Stomach smooth muscle (tissue), 2 donors: ENCODE results near the gene ATP7A.
"Not testable (repeated sequence)": the region's sequence is repeated elsewhere in the genome, so short reads cannot be mapped to it uniquely, and the experiment has no call there.

Experiments used
- H3K27ac ChIP-seq: one replicate; pipeline ENCODE4 v1.7.0; 2013; ENCODE audit warnings: mild to moderate bottlenecking, low read length, inconsistent platforms
- H3K27me3 ChIP-seq, 2 donors: one replicate each; pipeline ENCODE4 v1.7.0; 2013; ENCODE audit warnings: low read length in 2 of 2; ENCODE audit not compliant: insufficient read depth in 2 of 2, control insufficient read depth in 1 of 2
- H3K36me3 ChIP-seq, 2 donors: one replicate each; pipeline ENCODE4 v1.7.0; 2013; ENCODE audit warnings: low read length in 2 of 2; ENCODE audit not compliant: control insufficient read depth in 2 of 2, insufficient read depth in 2 of 2
- H3K4me1 ChIP-seq: one replicate; pipeline ENCODE4 v1.7.0; 2013; ENCODE audit warnings: low read length; ENCODE audit not compliant: control insufficient read depth, insufficient read depth
- H3K4me3 ChIP-seq, 2 donors: one replicate each; pipeline ENCODE4 v1.7.0; 2013; ENCODE audit warnings: low read length in 2 of 2
- H3K9ac ChIP-seq, 2 donors: one replicate each; pipeline ENCODE4 v1.7.0; 2013; ENCODE audit warnings: low read length in 2 of 2, mild to moderate bottlenecking in 1 of 2
- H3K9me3 ChIP-seq, 2 donors: one replicate each; pipeline ENCODE4 v1.7.0; 2013; ENCODE audit warnings: low read length in 2 of 2; ENCODE audit not compliant: control insufficient read depth in 2 of 2
- donor health status: healthy.
- donor health status: Pancreatic carcinoma.

Gene ATP7A

GRCh38 chrX:78037881-78038280, 127.4 kb downstream of the ATP7A start:
- no peaks in the 10 kb centered on the region for H3K27me3 ChIP-seq
- no peaks in the 10 kb centered on the region for H3K9me3 ChIP-seq
- no peak overlapping the region for H3K9ac ChIP-seq
- H3K4me1 ChIP-seq = no peaks in the 10 kb centered on the region
- H3K36me3 ChIP-seq = peaks cover 0 to 2% of the 10 kb centered on the region in 2 donors
- H3K4me3 ChIP-seq = no peak overlapping the region
- no peak overlapping the region for H3K27ac ChIP-seq

DNA sequence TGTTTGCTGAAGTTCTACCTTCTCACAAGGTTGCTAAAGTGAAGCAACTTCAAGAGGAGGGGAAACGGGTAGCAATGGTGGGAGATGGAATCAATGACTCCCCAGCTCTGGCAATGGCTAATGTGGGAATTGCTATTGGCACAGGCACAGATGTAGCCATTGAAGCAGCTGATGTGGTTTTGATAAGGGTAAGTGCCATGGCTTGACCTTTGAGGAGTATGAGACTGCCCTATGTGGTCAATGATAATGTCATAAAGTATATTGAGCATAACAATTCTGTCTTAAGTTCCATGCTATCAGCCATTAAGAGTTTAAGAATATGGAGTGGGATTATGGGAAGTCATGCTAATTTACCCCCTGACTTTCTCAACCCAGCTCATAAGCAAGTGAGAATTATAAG, 132.1 kb downstream of the ATP7A start:
- Histone ChIP-seq H3K4me1 (no peaks in the 10 kb centered on the region), H3K9me3 (no peaks in the 10 kb centered on the region), H3K36me3 (peaks cover 0 to 2% of the 10 kb centered on the region in 2 donors), H3K27me3 (no peaks in the 10 kb centered on the region), H3K27ac (no peak overlapping the region), H3K4me3 (no peak overlapping the region), H3K9ac (no peak overlapping the region)

DNA sequence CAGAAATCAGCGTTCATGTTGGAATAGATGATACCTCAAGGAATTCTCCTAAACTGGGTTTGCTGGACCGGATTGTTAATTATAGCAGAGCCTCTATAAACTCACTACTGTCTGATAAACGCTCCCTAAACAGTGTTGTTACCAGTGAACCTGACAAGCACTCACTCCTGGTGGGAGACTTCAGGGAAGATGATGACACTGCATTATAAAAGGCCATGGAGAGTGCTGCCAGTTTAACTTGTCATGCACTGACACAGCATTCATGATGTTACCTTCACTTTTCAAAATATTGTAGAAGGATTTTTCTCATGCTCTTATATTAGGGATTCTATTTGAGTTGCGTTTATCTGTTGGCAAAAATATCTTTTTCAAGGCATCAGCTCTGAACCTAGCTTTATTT, 135.9 kb downstream of the ATP7A start:
- no peaks in the 10 kb centered on the region for H3K4me1 ChIP-seq
- H3K36me3 ChIP-seq = no peaks in the 10 kb centered on the region
- H3K27me3 ChIP-seq = no peaks in the 10 kb centered on the region
- no peaks in the 10 kb centered on the region for H3K9me3 ChIP-seq
- no peak overlapping the region for H3K4me3 ChIP-seq
- H3K9ac ChIP-seq = no peak overlapping the region
- H3K27ac ChIP-seq = no peak overlapping the region

DNA sequence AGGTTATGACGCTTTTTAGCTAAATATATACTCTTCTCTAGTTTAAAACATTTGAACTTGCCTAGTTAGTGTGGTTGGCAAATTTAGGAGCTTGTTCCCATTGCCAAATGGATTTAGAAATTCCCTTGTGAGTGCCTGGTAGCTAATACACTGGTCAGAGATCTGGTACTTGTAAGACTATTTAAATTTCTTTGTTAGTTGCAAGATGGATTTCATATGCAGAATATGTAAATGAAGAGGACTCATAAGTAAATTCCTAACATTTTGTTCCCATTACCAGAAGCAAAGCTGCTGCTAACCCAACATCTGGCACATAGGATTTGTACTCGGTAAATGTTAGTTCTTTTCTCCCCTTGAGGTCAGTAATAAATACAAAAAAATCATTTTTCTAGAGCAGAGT, 137.6 kb downstream of the ATP7A start:
- H3K9me3 ChIP-seq = no peaks in the 10 kb centered on the region
- H3K27ac ChIP-seq = no peak overlapping the region
- no peak overlapping the region for H3K9ac ChIP-seq
- H3K4me1 ChIP-seq = no peaks in the 10 kb centered on the region
- no peaks in the 10 kb centered on the region for H3K27me3 ChIP-seq
- no peak overlapping the region for H3K4me3 ChIP-seq
- no peaks in the 10 kb centered on the region for H3K36me3 ChIP-seq

GRCh38 chrX:78063687-78064086, 153.2 kb downstream of the ATP7A start:
- H3K27me3 ChIP-seq = peaks cover 0 to 4% of the 10 kb centered on the region in 2 donors
- H3K4me1 ChIP-seq = no peaks in the 10 kb centered on the region
- no peak overlapping the region for H3K4me3 ChIP-seq
- H3K9ac ChIP-seq = no peak overlapping the region
- no peaks in the 10 kb centered on the region for H3K36me3 ChIP-seq
- H3K9me3 ChIP-seq = no peaks in the 10 kb centered on the region
- H3K27ac ChIP-seq = no peak overlapping the region

DNA sequence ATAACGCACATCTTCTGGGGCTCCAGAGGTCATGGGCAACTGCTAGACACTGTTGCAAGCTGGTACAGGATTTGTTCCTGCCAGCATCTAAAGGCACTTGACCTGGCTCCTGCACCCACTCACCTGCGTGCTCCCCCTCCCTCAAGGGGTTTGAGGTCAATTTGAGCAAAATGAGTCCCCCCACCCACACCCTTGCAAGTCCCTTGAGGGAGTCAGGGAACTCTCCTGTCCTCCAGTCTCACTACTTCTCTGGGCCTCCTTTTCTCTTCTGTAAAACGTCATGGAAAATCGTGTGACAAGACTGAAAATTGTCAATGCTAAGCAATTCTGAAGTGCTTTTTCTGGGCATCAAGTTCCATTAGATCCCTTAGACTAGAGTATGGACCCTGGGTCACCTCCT, 153.7 kb downstream of the ATP7A start:
- H3K4me1 ChIP-seq = no peaks in the 10 kb centered on the region
- H3K27me3 ChIP-seq = peaks cover 0 to 4% of the 10 kb centered on the region in 2 donors
- no peak overlapping the region for H3K27ac ChIP-seq
- H3K9ac ChIP-seq = no peak overlapping the region
- no peak overlapping the region for H3K4me3 ChIP-seq
- H3K36me3 ChIP-seq = no peaks in the 10 kb centered on the region
- H3K9me3 ChIP-seq = no peaks in the 10 kb centered on the region

GRCh38 chrX:78064698-78065601, 154.5 kb downstream of the ATP7A start:
- H3K9me3 ChIP-seq, H3K36me3 ChIP-seq, H3K4me3 ChIP-seq, H3K9ac ChIP-seq, H3K4me1 ChIP-seq, H3K27me3 ChIP-seq, H3K27ac ChIP-seq: not testable (repeated sequence)

DNA sequence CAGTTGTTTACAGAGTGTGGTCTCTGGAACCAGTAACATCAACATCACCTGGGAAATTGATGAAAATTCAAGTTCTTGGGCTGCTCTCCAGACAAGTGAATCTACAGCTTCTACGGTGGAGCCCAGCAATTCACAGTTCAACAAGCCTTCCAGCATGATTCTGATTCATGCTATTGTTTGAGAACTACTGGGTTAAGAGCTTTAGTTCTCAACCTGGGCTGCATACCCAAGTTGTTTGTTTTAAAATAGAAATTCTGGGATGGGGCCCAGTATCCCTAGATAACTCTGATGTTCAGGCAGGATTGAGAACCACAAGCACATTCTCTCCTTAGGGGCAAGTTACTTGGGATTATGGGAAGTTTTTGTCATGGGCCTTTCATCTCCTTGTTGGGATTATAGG, 155.6 kb downstream of the ATP7A start:
- peaks cover 0 to 4% of the 10 kb centered on the region in 2 donors for H3K27me3 ChIP-seq
- no peak overlapping the region for H3K27ac ChIP-seq
- H3K4me3 ChIP-seq = no peak overlapping the region
- no peaks in the 10 kb centered on the region for H3K36me3 ChIP-seq
- no peak overlapping the region for H3K9ac ChIP-seq
- no peaks in the 10 kb centered on the region for H3K9me3 ChIP-seq
- no peaks in the 10 kb centered on the region for H3K4me1 ChIP-seq

- Histone ChIP-seq H3K4me1 (no peaks in the 10 kb centered on the region), H3K9ac (no peak overlapping the region), H3K27me3 (no peaks in the 10 kb centered on the region), H3K36me3 (no peaks in the 10 kb centered on the region), H3K9me3 (peaks cover 0 to 3% of the 10 kb centered on the region in 2 donors), H3K4me3 (no peak overlapping the region), H3K27ac (no peak overlapping the region)
These were observed 160.8 kb downstream of the ATP7A start for GRCh38 chrX:78071331-78071730.

DNA sequence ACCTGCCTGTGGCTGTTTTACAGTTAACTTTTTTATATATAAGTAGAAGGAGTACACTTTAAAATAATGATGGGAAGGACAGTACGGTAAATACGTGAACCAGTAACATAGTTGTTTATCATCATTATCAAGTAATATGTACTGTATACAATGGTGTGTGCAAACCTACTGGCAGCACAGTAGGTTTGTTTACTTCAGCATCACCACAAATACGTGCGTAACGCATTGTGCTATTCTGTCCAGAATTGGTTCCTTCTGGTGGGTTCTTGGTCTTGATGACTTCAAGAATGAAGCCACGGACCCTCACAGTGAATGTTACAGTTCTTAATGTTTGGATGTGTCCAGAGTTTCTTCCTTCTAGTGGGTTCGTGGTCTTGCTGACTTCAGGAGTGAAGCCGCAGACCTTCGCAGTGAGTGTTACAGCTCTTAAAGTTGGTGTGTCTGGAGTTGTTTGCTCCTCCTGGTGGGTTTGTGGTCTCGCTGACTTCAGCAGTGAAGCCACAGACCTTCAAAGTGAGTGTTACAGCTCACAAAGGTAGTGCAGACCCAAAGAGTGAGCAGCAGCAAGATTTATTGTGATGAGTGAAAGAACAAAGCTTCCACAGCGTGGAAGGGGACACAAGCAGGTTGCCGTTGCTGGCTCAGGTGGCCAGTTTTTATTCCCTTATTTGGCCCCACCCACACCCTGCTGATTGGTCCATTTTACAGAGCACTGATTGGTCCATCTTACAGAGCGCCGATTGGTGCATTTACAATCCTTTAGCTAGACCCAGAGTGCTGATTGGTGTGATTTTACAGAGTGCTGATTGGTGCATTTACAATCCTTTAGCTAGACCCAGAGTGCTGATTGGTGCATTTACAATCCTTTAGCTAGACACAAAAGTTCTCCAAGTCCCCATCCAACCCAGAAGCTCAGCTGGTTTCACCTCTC, 162.9 kb downstream of the ATP7A start:
- H3K9ac ChIP-seq, H3K27ac ChIP-seq, H3K4me1 ChIP-seq, H3K4me3 ChIP-seq, H3K9me3 ChIP-seq, H3K36me3 ChIP-seq, H3K27me3 ChIP-seq: not testable (repeated sequence)
